MCF 10A (cell line): ENCODE results near the gene TAS1R3. TPM values are rescaled to one million over a fixed set of nuclear protein-coding genes. Genes with fewer than 3 reads are reported as not detected.

Experiments used
- BruUV-seq: library from RNA; stranded (reverse); fragments of 400-500 nt; replicated peaks from 2 replicates; lab custom pipeline; 2021; lab: Mats Ljungman, UMichigan
- CTCF ChIA-PET: fragments of 300-600 bp; sonication (Branson Sonifier 250); formaldehyde crosslinking; extraction: SDS; loops from one replicate; lab custom pipeline; 2021; ENCODE audit warnings: antibody characterized with exemption, inconsistent platforms; lab: Yijun Ruan, JAX
- POLR2A ChIA-PET: fragments of 300-600, 350-650 bp; sonication (Branson Sonifier 250); formaldehyde crosslinking; extraction: SDS; loops from one replicate; lab custom pipeline; 2020; ENCODE audit warnings: antibody characterized with exemption, inconsistent platforms; lab: Yijun Ruan, JAX
- DNase-seq: peaks from one replicate; pipeline ENCODE4 v3.0.0-alpha.2; 2018; ENCODE audit not compliant: unreplicated experiment
- H3K27ac Mint-ChIP-seq: one replicate; pipeline ENCODE4 v1.8.0; 2022; ENCODE audit warnings: mild to moderate bottlenecking, low read depth, mixed read lengths; ENCODE audit not compliant: unreplicated experiment
- H3K27me3 Mint-ChIP-seq: one replicate; pipeline ENCODE4 v1.8.0; 2022; ENCODE audit warnings: mixed read lengths; ENCODE audit not compliant: insufficient read depth, unreplicated experiment
- H3K36me3 Mint-ChIP-seq: one replicate; pipeline ENCODE4 v1.8.0; 2022; ENCODE audit warnings: mild to moderate bottlenecking, moderate library complexity, mixed read lengths; ENCODE audit not compliant: insufficient read depth, unreplicated experiment
- H3K4me1 Mint-ChIP-seq: one replicate; pipeline ENCODE4 v1.8.0; 2022; ENCODE audit warnings: mixed read lengths; ENCODE audit not compliant: insufficient read depth, unreplicated experiment
- H3K4me3 Mint-ChIP-seq: one replicate; pipeline ENCODE4 v1.8.0; 2022; ENCODE audit warnings: mild to moderate bottlenecking, moderate library complexity, mixed read lengths; ENCODE audit not compliant: unreplicated experiment
- H3K9me3 Mint-ChIP-seq: one replicate; pipeline ENCODE4 v1.8.0; 2022; ENCODE audit warnings: mixed read lengths; ENCODE audit not compliant: unreplicated experiment
- intact Hi-C: fragments of 100-400 bp; cut with micrococcal nuclease; formaldehyde crosslinking; loops from 2 replicates; pipeline ENCODE4 v1.14.1; 2022
- total RNA-seq: library from RNA; stranded (reverse); gene quantifications from 2 replicates; pipeline ENCODE4 v1.2.3, GENCODE V29; 2022
- TF ChIP-seq, protein P1 (sequence below): fragments of 200-600 bp; IDR thresholded peaks from one replicate; pipeline ENCODE4 v1.8.0; 2022; ENCODE audit warnings: antibody characterized with exemption, mild to moderate bottlenecking; ENCODE audit not compliant: unreplicated experiment

TAS1R3 gene
- total RNA-seq, 1 experiment from 2014 or later = not detected

DNA sequence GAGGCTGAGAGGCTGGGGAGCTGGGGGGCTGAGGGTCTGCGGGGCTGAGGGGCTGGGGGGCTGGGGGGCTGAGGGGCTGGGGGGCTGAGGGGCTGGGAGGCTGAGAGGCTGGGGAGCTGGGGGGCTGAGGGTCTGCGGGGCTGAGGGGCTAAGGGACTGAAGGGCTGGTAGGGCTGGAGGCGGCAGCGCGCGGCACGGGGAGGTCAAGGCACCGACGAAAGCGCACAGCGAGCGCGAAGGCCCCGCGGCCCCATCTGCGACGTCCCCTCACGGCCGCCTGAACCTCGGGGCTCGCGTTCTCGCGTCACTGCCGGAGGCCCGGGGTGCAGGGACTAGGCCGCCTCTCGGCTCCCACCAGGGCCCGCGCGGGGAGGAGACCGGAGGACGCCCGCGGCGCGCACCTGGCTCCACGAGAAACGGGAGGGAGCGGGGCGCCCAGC lies 7.0 kb upstream of the TAS1R3 start:
- intact Hi-C loops = no loop called here

DNA sequence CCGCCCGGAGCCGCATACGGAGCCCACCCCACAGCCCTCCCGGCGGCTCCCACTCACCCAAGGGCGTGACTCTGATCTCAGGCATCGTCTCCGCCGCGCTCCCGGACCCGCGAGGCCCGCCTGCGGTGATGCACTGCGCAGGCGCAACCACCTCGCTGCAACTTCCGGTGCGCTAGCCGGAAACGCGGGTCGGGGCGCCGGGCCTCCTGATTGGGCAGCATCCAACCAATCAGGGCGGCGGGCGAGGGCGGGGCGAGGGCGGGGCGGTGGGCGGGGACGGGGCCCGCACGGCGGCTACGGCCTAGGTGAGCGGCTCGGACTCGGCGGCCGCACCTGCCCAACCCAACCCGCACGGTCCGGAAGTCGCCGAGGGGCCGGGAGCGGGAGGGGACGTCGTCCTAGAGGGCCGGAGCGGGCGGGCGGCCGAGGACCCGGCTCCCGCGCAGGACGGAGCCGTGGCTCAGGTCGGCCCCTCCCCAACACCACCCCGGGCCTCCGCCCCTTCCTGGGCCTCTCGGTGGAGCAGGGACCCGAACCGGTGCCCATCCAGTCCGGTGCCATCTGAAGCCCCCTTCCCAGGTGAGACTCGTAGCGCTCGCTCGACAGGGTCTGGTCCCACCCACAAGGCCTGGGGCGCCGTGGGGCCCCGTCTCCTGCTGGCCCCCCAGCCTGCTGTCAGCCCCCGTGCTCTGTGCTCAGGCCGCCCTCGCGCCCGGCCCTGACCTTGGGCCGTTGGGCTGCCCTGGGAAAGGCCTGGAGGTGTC lies 6.4 kb upstream of the TAS1R3 start, which contains the start of the genes CPTP and INTS11:
Gene CPTP, plus strand, starts transcription at position 279 of the 764 bp plus-strand sequence. CDS start 2,109 bp downstream, outside the sequence.
Gene INTS11, minus strand, starts transcription at position 137 of the 764 bp plus-strand sequence. Its CDS starts 52 bp downstream, at position 85.
- H3K27ac Mint-ChIP-seq = peak within 1 kb of the TSS; percentile 85
- DNase-seq = peak; percentile 90
- ChIA-PET POLR2A (interaction anchor here (0.7 to 2.3 kb wide), 9 partner anchors 8 to 366 kb away, joined by 3 to 21 read pairs (median 4); partner anchors contain the start of genes AURKAIP1, CCNL2 and NOC2L), CTCF (interaction anchor here (0.6 to 1.0 kb wide), 5 partner anchors 21 to 261 kb away, joined by 3 to 6 read pairs (median 3); partner anchors contain the start of gene AURKAIP1)
- H3K4me1 Mint-ChIP-seq = peaks cover 20% of the 10 kb centered on the region
- intact Hi-C loops = no loop called here
- H3K36me3 Mint-ChIP-seq = peaks cover 17% of the 10 kb centered on the region
- BruUV-seq = TSS peak; percentile 43
- peak within 1 kb of the TSS; percentile 70 for H3K4me3 Mint-ChIP-seq
- H3K9me3 Mint-ChIP-seq = no peaks in the 10 kb centered on the region
- TF ChIP-seq, protein P1, sequence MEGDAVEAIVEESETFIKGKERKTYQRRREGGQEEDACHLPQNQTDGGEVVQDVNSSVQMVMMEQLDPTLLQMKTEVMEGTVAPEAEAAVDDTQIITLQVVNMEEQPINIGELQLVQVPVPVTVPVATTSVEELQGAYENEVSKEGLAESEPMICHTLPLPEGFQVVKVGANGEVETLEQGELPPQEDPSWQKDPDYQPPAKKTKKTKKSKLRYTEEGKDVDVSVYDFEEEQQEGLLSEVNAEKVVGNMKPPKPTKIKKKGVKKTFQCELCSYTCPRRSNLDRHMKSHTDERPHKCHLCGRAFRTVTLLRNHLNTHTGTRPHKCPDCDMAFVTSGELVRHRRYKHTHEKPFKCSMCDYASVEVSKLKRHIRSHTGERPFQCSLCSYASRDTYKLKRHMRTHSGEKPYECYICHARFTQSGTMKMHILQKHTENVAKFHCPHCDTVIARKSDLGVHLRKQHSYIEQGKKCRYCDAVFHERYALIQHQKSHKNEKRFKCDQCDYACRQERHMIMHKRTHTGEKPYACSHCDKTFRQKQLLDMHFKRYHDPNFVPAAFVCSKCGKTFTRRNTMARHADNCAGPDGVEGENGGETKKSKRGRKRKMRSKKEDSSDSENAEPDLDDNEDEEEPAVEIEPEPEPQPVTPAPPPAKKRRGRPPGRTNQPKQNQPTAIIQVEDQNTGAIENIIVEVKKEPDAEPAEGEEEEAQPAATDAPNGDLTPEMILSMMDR = no peak
- H3K27me3 Mint-ChIP-seq = no peaks in the 10 kb centered on the region

More for the DNA sequence above, 7.0 kb upstream of the TAS1R3 start:
- TF ChIP-seq, protein P1 = no peak
- ChIA-PET POLR2A (interaction anchor here (1.0 to 1.4 kb wide), 2 partner anchors 15 to 51 kb away, joined by 3 to 5 read pairs; partner anchors contain the start of gene AURKAIP1), CTCF (interaction anchor here (0.5 kb wide), 1 partner anchor 85 kb away, joined by 3 read pairs; no protein-coding TSS in a partner anchor)
- Mint-ChIP-seq H3K4me1 (peaks cover 20% of the 10 kb centered on the region), H3K27ac (peak overlapping the region; percentile 85), H3K9me3 (no peaks in the 10 kb centered on the region), H3K36me3 (peaks cover 17% of the 10 kb centered on the region), H3K4me3 (peak overlapping the region; percentile 70), H3K27me3 (no peaks in the 10 kb centered on the region)
- no TSS peak for BruUV-seq
- DNase-seq = no peak

DNA sequence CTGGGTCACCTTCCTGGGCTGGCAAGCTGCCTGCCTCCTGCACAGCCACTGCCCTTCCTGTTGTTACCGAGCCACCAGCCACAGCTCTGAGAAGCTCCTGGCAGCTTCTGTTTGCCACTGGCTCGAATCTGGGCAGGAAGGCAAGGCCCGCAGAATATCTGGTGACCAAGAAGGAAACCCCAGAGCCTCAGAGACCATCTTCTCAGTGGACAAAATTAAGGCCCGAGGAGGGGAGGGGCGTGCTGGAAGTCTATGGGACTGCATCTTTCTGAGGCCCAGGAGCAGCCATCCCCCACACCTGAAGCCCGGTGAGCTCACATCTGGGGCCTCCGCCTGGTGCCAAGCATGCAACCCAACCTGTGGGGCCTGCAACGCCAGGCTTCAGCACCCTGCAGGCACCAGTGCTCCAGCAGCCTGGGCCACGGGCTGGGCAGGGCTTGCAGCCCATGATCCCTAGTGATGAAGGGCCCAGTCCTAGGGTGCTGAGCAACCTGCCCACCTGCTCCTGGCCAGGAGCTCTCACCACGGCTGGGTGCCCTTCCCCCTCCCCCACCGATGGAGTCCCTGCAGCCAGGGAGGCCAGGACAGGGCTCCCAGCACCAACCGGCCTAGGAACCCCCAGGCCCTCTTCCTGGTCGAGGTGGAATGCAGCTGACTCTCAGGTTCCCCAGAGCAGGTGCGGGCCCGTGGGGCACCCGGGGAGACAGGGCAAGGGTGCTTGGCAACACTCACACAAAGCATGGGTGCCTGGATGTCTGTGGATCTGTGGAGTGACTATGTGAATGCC lies 5.6 kb upstream of the TAS1R3 start:
- ChIA-PET CTCF (interaction anchor here (0.6 to 1.0 kb wide), 6 partner anchors 9 to 262 kb away, joined by 3 to 6 read pairs (median 4); partner anchors contain the start of gene AURKAIP1), POLR2A (interaction anchor here (0.5 to 2.3 kb wide), 11 partner anchors 8 to 367 kb away, joined by 3 to 21 read pairs (median 4); partner anchors contain the start of genes AURKAIP1, CCNL2 and NOC2L)
- no peak for DNase-seq
- peak overlapping the region; percentile 85 for H3K27ac Mint-ChIP-seq
- no peaks in the 10 kb centered on the region for H3K27me3 Mint-ChIP-seq
- peak overlapping the region; percentile 70 for H3K4me3 Mint-ChIP-seq
- peaks cover 23% of the 10 kb centered on the region for H3K36me3 Mint-ChIP-seq
- peaks cover 20% of the 10 kb centered on the region for H3K4me1 Mint-ChIP-seq
- H3K9me3 Mint-ChIP-seq = no peaks in the 10 kb centered on the region
- TF ChIP-seq, protein P1 = no peak
- no TSS peak for BruUV-seq
- intact Hi-C loops = no loop called here
